ENCODE measurements around the gene ABHD17A. TPM values are rescaled to one million over a fixed set of nuclear protein-coding genes. Genes with fewer than 3 reads are reported as not detected.
A peak's percentile ranks its signal among the peaks of the same experiment; 100 is the strongest.

The ABHD17A gene
- total RNA-seq, 6 experiments from 2014 or later = 20.4 to 49.5 (median 23.5) TPM

- DNase-seq = no peak
- Histone ChIP-seq H3K27ac (peak overlapping the region; percentile 90 to 96 (median 92)), H3K4me1 (peaks cover 0 to 53% (median 27%) of the 10 kb centered on the region in 4 donors), H3K27me3 (no peaks in the 10 kb centered on the region), H3K9me3 (no peaks in the 10 kb centered on the region), H3K36me3 (no peaks in the 10 kb centered on the region), H3K4me3 (peak overlapping the region; percentile 85 to 99 (median 96))
- WGBS (ENCODE audit: insufficient coverage, low coverage, low lambda C conversion rate, missing lambda C conversion rate) = 0% methylated on average over 16 of the region's 16 CpGs
- TF ChIP-seq CTCF (IDR thresholded peaks at IDR 0.05) (no peak), POLR2A (IDR thresholded peaks at IDR 0.05) (no peak)
- ATAC-seq = no peak
- intact Hi-C loops (cut with DNase I) = no loop called here
Observed at GRCh38 chr19:1874554-1875185, 10.6 kb downstream of the ABHD17A start.

- peak in 2 of 3 donors; percentile 61 to 76 for DNase-seq
- TF ChIP-seq POLR2A (IDR thresholded peaks at IDR 0.05) (no peak), CTCF (IDR thresholded peaks at IDR 0.05) (no peak)
- peak overlapping the region; percentile 90 to 96 (median 92) for H3K27ac ChIP-seq
Observed at GRCh38 chr19:1873524-1874473, 11.5 kb downstream of the ABHD17A start.

GRCh38 chr19:1872807-1873523 lies 12.3 kb downstream of the ABHD17A start:
- H3K9me3 ChIP-seq = no peaks in the 10 kb centered on the region
- intact Hi-C loops (cut with DNase I) = no loop called here
- DNase-seq = no peak
- TF ChIP-seq CTCF (IDR thresholded peaks at IDR 0.05) = no peak
- TF ChIP-seq POLR2A (IDR thresholded peaks at IDR 0.05) = no peak
- peak overlapping the region; percentile 4 to 99 (median 85) for H3K4me3 ChIP-seq
- peak overlapping the region; percentile 90 to 96 (median 92) for H3K27ac ChIP-seq
- peaks cover 0 to 58% (median 27%) of the 10 kb centered on the region in 4 donors for H3K4me1 ChIP-seq
- H3K36me3 ChIP-seq = no peaks in the 10 kb centered on the region
- 93% methylated on average over 3 of the region's 25 CpGs for WGBS (ENCODE audit: insufficient coverage, low coverage, low lambda C conversion rate, missing lambda C conversion rate)
- H3K27me3 ChIP-seq = no peaks in the 10 kb centered on the region
- ATAC-seq = peak in 1 of 4 donors; percentile 0

More at GRCh38 chr19:1873524-1874473, 11.5 kb downstream of the ABHD17A start:
- WGBS (ENCODE audit: insufficient coverage, low coverage, low lambda C conversion rate, missing lambda C conversion rate) = 21% methylated on average over 15 of the region's 29 CpGs
- ATAC-seq = peak; percentile 9 to 26 (median 18)
- Histone ChIP-seq H3K4me1 (peaks cover 0 to 58% (median 27%) of the 10 kb centered on the region in 4 donors), H3K4me3 (peak overlapping the region; percentile 85 to 99 (median 96)), H3K36me3 (no peaks in the 10 kb centered on the region), H3K27me3 (no peaks in the 10 kb centered on the region), H3K9me3 (no peaks in the 10 kb centered on the region)
- intact Hi-C loops (cut with DNase I) = no loop called here

- Histone ChIP-seq H3K27me3 (no peaks in the 10 kb centered on the region), H3K27ac (peak overlapping the region; percentile 33 to 92 (median 90)), H3K4me3 (peak overlapping the region in 2 of 3 donors; percentile 21 to 31), H3K36me3 (no peaks in the 10 kb centered on the region), H3K4me1 (peaks cover 0 to 66% (median 26%) of the 10 kb centered on the region in 4 donors), H3K9me3 (no peaks in the 10 kb centered on the region)
- 17% methylated on average over 1 of the region's 13 CpGs for whole genome bisulfite sequencing (ENCODE audit: insufficient coverage, low coverage, low lambda C conversion rate, missing lambda C conversion rate)
- intact Hi-C loops (cut with DNase I) = no loop called here
- TF ChIP-seq CTCF (IDR thresholded peaks at IDR 0.05) (no peak), POLR2A (IDR thresholded peaks at IDR 0.05) (no peak)
- DNase-seq = peak in 1 of 3 donors; percentile 60
- no peak for ATAC-seq
Observed at GRCh38 chr19:1871630-1872029, 13.7 kb downstream of the ABHD17A start.
